Renal cortical epithelial cell (primary cell): Measurements from ENCODE around the gene SLC6A9. TPM values are rescaled to one million over a fixed set of nuclear protein-coding genes. Genes with fewer than 3 reads are reported as not detected.
A peak's percentile ranks its signal among the peaks of the same experiment; 100 is the strongest.

Experiments
- DNase-seq: peaks from one replicate; pipeline ENCODE4 v3.0.0-alpha.2; 2011; ENCODE audit warnings: low read depth
- total RNA-seq: library from RNA; depleted of rRNA; stranded (reverse); fragments of >200 nt; gene quantifications from 2 replicates; pipeline ENCODE4 v1.2.3, GENCODE V29; 2014

The SLC6A9 gene
- total RNA-seq, 1 donor from 2014 or later: 5.0 TPM

DNA sequence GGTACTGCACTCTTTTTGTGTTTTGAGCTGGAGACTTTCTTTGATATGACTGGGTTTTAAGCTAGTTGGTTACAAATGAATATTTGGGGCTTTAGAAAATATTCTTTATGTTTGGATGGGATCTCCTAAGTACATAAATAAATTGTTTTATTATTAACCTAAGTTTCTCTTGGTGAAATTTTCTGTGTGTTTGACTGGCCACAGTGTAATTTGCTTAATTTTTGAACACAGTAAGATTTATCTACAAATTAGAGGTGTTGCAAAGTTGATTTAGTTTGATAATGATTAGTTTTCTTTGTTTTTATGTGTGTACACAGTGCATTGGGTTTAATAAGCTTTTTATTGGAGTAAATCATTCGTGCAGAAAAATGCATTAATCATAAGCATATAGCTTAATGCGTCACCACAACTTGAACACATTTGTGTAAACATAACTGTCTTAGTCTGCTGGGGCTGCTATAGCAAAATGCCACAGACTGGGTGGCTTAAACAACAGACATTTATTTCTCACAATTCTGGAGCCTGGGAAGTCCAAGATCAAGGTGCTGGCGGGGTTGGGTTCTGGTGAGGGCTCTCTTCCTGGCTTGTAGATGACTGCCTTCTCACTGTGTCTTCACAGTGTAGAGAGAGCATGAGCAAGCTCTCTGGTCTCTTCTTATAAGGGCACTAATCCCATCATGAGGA lies 17.4 kb upstream of the SLC6A9 start:
- peak; percentile 18 for DNase-seq

DNA sequence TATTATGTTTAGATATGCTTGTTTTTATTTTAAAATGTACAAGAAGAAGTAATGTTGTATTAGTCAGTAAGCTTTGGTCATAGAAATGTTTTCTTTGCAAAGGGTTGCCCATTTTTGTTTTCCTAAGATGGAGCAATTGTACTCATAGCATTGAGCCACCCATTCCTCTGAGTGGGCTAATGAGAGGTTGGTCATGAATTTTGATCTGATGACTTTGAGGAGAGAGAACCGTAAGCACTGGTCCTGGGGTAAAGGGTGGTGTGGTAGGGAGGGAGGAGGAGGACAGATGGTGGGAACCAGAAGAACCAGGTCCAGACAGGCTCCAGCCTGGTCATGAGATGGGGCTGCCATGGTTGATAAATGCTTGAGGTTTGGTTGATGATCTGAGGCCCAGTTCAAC lies 15.9 kb upstream of the SLC6A9 start:
- DNase-seq: no peak

DNA sequence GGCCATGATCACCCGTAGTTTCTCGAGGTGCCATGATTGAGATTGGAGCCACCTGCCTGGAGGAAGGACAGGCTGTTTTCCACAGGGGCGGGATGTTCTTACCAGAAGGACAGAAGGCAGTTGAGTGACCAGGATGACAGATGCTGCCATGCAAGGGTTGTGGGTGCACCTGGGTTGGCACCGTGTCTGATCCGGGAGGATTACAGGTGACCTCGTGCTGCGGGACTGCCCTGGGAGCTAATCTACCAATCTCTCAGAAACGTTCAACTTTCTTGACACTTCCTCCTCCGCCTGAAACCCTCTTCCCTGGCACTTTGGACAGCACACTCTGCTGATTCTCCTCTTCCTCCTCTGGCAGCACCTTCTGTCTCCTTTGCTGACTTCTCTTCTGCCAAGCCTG lies 13.8 kb upstream of the SLC6A9 start:
- DNase-seq: no peak

DNA sequence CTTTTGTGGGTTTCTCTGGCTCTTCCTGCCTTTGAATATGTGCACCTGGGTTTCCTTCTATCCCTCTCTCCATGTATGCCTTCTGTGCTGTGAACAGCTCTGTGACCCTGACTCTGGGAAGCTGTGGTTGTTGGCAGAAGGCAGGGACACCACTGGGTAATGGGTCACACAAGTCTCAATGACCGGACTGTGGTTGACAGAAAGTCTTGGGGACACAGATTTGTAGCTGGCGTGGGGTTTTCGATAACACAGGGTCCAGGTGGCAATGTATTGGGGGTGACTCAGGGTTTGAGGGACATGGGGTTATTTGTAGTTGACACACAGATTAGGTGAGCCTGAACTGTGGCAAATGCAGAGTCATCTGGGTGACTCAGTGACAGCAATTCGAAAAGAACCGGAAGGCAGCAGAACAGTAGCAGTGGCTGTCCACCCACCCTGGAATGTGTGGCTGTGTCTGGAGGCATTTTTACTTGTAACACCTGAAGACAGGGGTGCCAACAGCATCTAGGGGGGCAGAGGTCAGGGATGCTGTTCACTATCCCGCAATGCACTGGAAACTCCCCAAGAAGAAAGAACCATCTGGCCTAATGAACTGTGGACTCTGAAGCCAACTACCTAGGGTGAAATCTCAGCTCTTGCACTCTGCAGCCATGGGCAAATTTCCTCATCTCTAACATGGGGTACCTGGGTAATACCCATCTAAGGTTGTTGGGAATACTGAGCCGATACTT lies 13.0 kb upstream of the SLC6A9 start:
- peak; percentile 40 for DNase-seq

DNA sequence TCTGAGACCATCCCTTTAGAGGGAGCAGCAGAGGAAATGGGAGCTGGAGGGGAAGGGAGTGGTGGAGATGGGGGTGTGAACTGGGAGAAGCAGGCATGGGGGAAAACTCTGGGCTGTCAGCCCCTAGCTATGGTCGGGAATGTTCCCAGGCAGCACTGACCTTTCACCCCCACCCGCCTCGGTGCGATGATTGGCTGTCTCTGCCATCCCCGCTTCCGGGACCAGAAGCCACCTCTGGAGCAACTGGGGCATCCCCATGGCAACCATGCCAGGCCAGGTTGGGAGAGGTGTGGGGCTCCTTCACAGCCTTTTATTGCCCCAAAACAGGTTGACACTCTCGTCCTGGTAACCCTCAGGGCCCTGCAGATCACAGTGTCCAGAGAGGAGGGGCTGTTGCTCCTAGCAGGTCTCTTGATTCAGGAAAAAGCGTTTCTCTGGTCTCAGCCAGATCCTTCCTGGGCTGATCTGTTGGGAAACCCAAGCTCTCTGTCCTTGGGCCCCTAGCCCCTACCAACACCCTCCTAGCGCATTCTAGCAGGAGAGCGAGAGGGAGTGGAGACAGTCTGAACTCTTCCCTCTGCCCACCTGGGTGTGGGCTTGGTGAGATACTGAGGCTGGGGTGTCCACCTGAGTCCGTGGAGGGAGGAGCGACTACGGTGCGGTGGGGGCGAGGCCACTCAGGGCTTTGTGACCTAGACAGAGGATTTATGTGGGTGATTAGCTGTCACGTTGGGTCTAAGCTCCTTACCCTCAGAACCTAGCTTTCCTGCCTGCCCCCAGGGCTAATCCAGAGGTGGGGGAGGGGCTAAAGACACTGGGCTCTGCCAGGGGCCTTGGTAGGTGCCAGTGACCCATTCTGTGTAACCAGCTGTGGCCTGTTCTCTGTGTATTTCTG lies 12.2 kb upstream of the SLC6A9 start:
- no peak for DNase-seq

DNA sequence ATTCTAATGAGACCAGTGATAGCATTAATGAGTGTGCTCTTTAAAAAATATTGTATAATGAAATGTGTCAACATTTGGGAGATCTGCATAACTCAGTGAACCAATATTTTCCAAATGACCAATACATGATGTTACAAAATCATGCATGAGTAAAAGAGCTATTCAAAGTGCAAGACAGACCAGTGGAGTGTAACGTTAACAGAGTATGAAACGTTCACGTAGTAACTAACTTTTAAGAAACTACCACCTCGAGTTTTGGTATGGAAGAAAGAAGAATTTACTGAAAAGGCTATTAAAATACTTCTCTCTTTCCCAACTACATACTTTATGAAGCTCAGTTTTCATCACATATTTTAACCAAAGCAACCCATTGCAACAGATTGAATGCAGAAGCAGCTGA lies 9.6 kb upstream of the SLC6A9 start:
- DNase-seq: peak; percentile 56

DNA sequence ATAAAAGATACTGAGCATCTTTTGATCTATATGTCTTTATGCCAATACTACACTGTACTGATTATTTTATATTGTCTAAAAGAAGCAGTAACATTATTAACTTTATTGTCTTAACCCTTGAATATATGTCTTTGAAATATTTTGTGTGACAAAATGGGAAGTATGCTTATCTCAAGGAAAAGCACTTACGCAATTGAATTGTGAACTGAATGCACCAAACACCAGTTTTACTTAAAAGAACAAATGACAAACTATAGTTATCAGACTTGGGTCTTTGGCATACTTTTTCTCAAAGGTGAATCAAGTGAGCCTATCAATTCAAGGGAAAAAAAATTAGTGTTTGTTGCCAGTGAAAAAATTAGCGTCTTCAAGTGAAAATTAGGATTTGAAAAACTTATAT lies 9.2 kb upstream of the SLC6A9 start:
- no peak for DNase-seq

DNA sequence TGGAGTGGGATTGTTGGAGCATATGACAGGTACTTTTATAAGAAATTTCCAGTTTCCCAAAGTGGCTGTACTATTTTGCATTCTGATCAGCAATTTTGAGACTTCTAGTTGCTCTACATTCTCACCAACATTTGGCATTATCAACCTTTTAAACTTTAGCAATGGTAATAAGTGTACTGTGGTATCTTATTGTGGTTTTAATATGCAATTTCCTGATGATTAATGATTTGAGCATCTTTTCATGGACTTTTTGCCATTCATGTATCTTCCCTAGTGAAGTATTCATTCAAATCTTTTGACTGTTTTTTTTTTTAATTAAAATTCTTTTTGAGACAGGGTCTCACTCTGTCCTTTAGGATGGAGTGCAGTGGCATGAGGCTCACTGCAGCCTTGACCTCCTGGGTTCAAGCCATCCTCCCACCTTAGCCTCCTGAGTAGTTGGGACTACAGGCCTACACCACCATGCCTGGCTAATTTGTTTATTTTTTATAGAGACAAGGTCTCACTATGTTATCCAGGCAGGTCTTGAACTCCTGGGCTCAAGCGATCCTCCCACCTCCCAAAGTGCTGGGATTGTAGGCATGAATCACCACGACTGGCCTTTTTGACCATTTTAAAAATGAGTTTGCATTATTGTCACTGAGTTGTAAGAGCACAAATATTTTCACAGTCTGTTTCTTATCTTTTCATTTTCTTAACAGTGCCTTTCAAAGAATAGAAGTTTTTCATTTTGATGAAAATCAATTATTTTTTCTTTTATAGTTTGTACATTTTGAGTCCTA lies 7.8 kb upstream of the SLC6A9 start:
- DNase-seq: no peak

DNA sequence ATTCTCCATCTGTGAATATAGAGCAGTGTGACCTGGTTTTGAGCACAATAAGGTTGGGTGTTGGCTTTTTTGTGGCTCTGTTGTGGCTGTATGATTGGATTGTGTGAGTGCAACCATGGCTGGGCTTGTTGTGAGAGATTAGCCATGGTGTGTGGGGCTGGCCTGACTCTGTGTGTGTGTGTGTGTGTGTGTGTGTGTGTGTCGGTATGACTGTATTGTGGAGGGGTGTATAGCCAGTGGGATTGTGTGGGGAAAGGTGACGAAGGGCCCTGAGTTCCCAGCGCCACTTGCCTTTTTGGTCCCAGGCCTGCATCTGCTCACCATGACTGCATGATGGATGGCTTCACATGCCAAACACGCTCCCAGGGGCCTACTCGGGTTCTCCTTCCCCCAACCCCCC lies 5.9 kb upstream of the SLC6A9 start:
- DNase-seq: no peak

DNA sequence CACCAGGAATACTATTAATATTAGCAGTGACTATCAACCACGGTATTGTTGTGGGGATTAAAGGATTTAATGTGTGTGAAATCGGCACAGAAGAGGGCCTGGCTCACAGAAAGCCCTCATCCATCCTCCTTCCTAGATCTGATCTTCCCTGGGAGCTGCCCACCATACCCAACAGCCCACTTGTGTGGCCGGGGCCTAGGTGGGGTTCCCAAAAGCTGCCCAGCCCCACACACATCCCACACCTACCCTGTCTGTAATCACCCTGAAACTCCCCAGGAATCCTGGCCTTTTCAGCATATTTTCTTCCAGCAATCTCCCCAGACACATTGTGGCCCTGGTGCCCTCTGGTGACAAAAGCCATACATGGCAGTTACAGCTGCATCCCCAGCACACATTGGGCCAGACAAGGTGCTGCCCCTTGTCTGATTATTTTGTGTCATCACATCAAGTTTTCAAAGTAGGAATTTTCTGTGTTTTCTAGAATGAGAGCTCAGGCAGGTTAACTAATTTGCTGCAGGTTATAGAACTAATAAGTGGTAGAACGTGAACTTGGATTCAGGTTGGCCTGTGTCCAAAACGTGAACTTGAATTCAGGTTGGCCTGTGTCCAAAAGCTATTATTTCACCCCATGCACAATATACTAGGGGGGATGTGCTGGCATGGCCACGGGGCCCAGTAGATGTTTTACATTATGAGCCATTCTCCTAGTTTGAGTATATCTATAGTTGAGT lies 5.3 kb upstream of the SLC6A9 start:
- DNase-seq: peak; percentile 50

DNA sequence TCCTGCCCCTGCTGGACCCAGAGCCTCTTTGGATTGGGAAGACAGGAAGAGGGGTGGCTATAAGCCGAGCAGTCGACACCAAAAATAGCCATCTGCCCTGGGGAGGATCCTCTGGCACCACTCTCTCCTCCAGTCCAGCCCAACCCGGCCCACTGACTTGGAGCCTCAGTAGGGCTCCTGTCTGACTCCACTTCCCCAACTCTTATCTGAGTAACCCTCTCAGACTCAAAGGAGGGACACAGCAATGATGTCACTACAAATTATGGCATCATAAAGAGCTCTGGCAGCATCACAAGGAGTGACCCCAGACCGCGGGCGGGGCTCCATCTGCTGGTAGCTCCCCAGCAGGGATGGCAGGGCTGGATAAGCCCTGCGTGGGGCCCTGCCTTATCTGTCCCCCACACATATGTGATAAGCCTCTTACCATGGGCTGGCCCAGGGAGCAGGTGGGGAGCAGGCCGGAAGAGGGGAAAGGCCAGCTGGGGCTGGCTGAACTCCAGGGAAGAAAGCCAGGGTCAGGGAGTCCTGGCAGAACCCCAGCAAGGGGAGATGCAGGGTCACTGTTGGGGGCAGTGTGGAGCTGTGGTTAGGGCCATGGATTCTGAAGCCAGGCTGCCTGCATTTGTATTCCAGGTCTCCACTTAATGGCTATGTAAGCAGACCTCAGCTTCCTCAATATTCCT lies 4.6 kb upstream of the SLC6A9 start:
- DNase-seq: no peak

DNA sequence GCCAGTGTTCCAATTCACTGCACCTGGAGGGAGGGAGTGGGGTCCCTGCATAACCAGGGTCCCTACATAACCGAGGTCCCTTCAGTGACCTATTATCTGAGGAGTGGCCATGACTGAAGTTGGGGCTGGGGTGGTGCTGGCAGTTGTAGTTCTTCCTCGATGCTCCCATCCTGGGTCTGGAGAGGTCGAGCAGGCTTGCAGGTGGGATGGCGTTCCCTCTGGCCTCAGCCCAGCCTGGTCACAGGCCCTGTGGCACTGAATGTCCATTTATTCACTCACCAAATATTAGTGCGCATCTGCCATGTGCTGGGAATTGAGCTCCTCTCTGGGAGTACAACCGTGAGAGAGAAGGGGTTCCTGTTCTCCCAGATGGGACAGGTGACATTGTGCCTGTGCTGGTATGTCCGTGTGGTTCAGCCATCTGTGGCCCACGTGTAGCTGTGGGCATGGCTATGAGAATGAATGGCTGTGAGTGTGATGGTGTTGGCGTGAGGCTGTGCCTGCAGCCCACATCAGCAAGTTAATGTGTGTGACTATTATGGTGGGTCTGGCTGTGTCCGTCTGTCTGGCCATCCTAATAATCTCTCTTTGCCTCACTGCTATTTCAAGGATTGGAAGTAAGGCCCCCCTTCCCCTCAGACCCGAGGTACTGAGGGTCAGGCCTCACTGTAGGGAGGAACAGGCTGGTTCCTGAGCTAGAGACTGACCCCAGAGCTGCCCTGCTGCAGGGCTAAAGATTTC lies 3.9 kb upstream of the SLC6A9 start:
- no peak for DNase-seq

DNA sequence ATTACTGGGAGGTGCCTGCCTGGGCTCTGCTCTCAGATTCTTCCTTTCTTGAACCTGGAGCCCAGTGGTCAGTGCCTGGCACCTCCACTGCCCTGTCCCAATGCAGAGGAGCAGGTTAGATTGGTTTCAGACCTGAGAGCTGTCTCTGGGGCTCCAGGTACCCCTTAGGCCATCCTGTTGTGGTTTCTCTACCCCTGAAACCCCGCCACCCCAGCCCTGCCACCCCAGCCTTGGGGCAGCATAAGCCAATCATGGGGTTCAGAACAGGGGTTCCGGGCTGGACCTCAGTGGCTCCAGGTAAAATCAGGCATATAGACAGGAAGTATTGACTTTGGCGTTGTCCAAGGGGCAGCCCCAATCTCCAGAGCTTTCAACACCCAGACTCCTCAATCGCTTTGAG lies 3.2 kb upstream of the SLC6A9 start:
- no peak for DNase-seq

DNA sequence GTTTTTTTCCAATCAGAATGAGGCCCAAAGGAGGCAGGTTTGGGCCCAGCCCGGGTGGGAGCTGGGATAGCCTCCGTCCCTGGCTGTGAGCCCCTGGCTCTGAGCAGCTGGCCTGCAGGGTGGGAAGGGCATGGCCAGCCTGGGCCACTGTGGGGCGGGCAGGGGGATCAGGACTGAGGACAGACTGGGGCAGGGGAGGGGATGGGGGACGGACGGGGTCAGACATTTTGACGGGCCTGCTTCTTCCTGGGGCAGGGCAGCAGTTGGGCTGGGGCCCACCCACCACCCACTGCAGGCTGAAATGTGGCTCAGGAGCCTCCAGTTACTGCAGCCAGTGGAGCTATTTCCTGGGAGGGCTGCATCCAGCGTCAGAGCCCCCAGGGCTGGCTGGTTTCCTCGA lies 2.5 kb upstream of the SLC6A9 start:
- no peak for DNase-seq

DNA sequence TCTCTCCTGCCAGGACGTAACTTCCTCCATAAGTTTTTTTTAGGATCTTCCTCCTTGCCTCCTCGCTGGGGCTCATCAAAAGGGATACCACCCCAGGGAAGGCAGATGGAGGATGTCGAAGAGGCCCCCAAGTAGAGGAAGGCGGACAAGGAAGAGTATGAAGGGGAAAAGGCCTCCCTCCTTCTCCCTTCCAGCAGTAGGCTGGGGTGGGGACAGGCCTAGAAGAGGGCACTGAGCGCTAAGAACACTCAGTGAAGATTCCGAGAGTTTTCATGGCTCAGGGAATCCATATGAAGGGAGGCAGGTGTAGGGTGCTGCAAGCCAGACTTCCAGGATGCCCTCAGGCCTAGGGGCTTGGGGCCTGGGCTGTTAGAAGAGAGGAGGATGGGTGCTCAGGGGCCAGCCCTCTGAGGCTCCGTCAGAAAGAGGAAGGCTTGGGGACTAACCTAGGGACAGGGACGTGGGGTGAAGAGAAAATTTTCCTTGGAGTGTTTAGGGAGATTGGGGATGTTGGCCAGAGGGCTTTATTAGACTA lies 1.8 kb upstream of the SLC6A9 start:
- DNase-seq: no peak

DNA sequence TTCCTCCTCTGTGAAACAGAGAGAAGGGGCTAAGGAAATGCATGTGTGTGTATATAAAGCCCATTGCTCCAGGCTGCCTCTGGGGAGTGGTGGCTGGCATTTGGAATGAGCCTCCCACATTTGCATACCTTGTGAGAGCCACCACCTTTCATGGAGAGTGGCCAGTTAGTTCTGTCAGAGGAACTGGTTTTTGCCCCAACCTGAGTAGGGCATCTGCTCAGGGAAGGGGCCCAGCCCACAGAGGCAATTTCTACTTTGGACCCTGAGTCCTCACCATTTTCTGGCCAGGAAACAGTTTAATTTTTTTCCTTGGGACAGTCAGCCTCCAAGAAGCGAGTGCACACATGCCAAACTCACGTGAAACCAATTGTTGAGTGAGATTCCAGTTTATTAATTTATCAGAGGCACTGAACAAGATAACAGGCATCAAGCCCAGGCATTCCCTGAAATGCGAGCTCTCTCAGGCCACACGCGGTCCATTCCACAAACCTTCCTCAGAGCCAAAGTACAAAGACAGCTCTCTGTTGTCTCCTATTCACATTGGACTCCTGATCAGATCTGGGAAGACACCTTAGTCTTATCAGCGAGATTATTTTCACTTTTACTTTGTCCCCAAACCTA lies 1.0 kb upstream of the SLC6A9 start:
- DNase-seq: no peak

DNA sequence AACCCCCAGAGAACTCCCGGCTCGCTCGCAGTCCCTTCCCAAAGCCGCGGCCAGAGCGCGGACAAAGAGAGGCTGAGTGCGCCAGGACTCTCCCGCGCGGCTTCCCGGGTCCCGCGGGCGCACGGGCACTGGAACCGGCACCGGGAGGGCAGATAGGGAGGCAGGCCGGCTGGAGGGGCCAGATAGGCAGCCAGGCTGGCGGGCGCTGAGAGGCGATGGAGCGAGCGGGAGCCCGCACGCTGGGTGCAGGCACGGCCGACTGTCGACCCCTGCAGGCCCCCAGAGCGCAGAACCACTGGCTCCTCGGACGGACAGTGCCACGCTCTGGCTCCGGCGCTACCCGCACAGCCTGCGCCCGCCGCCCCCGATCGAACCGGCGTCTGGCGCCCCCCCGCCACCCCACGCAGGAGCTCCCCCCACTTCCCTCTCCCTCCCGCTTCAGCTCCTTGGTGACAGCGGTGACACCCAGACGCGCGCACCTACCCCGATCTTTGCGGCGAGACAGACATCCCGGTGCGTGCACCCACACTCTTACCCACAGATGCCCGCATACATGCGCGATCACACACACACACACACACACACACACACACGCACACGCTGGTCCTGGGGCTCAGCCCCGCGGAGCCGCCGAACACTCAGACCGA lies 534 bp downstream of the SLC6A9 start:
- no peak for DNase-seq

DNA sequence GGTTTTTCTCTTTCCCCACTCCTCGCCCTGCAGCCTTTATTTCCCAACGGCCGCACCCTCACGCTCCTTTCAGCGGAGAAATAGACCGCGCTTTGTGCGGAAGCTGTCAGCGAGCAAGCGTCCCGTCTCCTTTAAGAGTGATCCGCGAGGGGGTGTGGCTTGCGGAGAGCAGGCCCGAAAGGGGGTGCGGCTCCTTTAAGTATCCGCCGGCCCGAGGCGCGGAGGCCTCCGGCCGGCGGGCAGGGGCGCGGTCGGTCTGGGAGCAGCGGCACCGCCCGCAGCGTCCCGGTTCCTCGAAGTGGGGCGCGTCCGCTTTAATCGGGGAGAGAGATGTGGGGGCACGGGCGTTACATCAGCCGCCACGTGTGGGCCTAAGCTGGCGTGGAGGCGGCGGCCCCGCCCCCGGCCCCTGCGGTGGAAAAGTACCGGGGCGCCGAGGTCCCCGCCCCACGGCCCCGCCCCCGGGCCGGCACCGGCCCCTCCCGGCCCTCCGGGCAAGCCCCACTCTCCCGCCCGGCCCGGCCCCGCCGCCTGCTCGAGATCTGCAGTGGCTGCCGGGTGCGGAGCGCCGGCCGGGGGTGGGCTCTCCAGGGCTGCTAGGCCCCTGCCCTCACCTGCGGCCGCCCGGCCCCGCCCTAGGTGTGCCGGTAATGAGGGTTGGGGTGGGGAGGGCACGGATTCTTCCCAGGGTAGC lies 1.2 kb downstream of the SLC6A9 start:
- DNase-seq: peak; percentile 73
